Esophagus muscularis mucosa (tissue), 4 donors: ENCODE data around the gene MDFIC. TPM values are rescaled to one million over a fixed set of nuclear protein-coding genes. Genes with fewer than 3 reads are reported as not detected.
A peak's percentile ranks its signal among the peaks of the same experiment; 100 is the strongest.

Source experiments
- DNase-seq: peaks from one replicate; pipeline ENCODE4 v3.0.0-alpha.2; 2017; ENCODE audit errors: extremely low spot score
- H3K27ac ChIP-seq, 4 donors: fragments of 200-600 bp; sonication (generic); replicated peaks in 1 of 4; 1 replicate in 3 of 4; 2 replicates in 1 of 4; pipeline ENCODE4 v1.5.1; 2016 to 2019; ENCODE audit warnings: mild to moderate bottlenecking in 1 of 4
- H3K27me3 ChIP-seq, 4 donors: fragments of 200-600 bp; sonication (generic); one replicate each; pipeline versions ENCODE4 v1.5.1 to v1.6.0; 2016 to 2019
- H3K36me3 ChIP-seq, 4 donors: fragments of 200-600 bp; sonication (generic); one replicate each; pipeline ENCODE4 v1.5.1; 2016 to 2019
- H3K4me1 ChIP-seq, 4 donors: fragments of 200-600 bp; sonication (generic); one replicate each; pipeline ENCODE4 v1.5.1; 2016 to 2019
- H3K4me3 ChIP-seq, 4 donors: fragments of 200-600 bp; sonication (generic); 1 replicate in 2 of 4; 2 replicates in 2 of 4; pipeline ENCODE4 v1.5.1; 2016 to 2019; ENCODE audit warnings: mild to moderate bottlenecking in 4 of 4, moderate library complexity in 1 of 4
- H3K9me3 ChIP-seq, 4 donors: fragments of 200-600 bp; sonication (generic); 1 replicate in 3 of 4; 2 replicates in 1 of 4; pipeline ENCODE4 v1.5.1; 2016 to 2019
- CTCF ChIP-seq, 3 experiments: fragments of 200-600 bp in 2 of 3; fragments of 450-650 bp in 1 of 3; sonication (generic) in 2 of 3; IDR thresholded peaks; one replicate each; pipeline ENCODE4 v1.5.1; 2017 to 2019; ENCODE audit warnings: antibody characterized with exemption in 3 of 3, mild to moderate bottlenecking in 2 of 3, moderate library complexity in 1 of 3
- EP300 ChIP-seq: sonication (generic); formaldehyde crosslinking; IDR thresholded peaks from one replicate; pipeline ENCODE4 v1.6.1; 2017; ENCODE audit warnings: antibody characterized with exemption
- POLR2A ChIP-seq: fragments of 450-650 bp; IDR thresholded peaks from one replicate; pipeline ENCODE4 v1.6.1; 2017; ENCODE audit warnings: antibody characterized with exemption, moderate library complexity, mild to moderate bottlenecking, low read depth
- POLR2AphosphoS5 ChIP-seq, 2 donors: sonication (generic); formaldehyde crosslinking; IDR thresholded peaks; one replicate each; pipeline ENCODE4 v1.6.1; 2017; ENCODE audit warnings: antibody characterized with exemption in 2 of 2
- WGBS: methylation state at CpG from one replicate; pipeline ENCODE4 v1.1.5; 2018; 5-methylcytosine and 5-hydroxymethylcytosine counted together
- intact Hi-C: fragments of 100-400 bp; cut with DNase I; formaldehyde crosslinking; loops from one replicate; pipeline ENCODE4 v1.15.1; 2023
- total RNA-seq, 4 donors: library from RNA; depleted of rRNA; stranded (reverse); fragments of >200 nt; gene quantifications; one replicate each; pipeline versions ENCODE4 v1.1.0 to v1.2.1, GENCODE V29; 2016

The MDFIC gene
- total RNA-seq, 4 donors from 2014 or later, result 34.5 to 71.3 (median 36.5) TPM

- H3K27me3 ChIP-seq, result no peaks in the 10 kb centered on the region
- H3K4me3 ChIP-seq, result no peak overlapping the region
- DNase-seq, result no peak
- 84% methylated on average over 6 of the region's 6 CpGs for WGBS
- H3K27ac ChIP-seq, result no peak overlapping the region
- peaks cover 0 to 2% (median 0%) of the 10 kb centered on the region in 4 donors for H3K4me1 ChIP-seq
- H3K36me3 ChIP-seq, result no peaks in the 10 kb centered on the region
- H3K9me3 ChIP-seq, result no peaks in the 10 kb centered on the region
- TF ChIP-seq POLR2A (no peak), EP300 (no peak), POLR2AphosphoS5 (IDR thresholded peaks at IDR 0.05) (no peak), CTCF (IDR thresholded peaks at IDR 0.05) (no peak)
- intact Hi-C loops, result loop anchor here (10.0 kb wide), 1 partner anchor 362 kb away; no protein-coding TSS in a partner anchor
Measured at GRCh38 chr7:114916261-114916892, 5.5 kb upstream of the MDFIC start.

GRCh38 chr7:114917211-114917839 is 4.6 kb upstream of the MDFIC start:
- H3K27ac ChIP-seq, result no peak overlapping the region
- no peak overlapping the region for H3K4me3 ChIP-seq
- intact Hi-C loops, result loop anchor here (10.0 kb wide), 1 partner anchor 363 kb away; no protein-coding TSS in a partner anchor
- no peak for DNase-seq
- H3K27me3 ChIP-seq, result no peaks in the 10 kb centered on the region
- no peaks in the 10 kb centered on the region for H3K36me3 ChIP-seq
- 85% methylated on average over 4 of the region's 4 CpGs for whole genome bisulfite sequencing
- TF ChIP-seq CTCF (IDR thresholded peaks at IDR 0.05) (no peak), EP300 (no peak), POLR2AphosphoS5 (IDR thresholded peaks at IDR 0.05) (no peak), POLR2A (no peak)
- no peaks in the 10 kb centered on the region for H3K9me3 ChIP-seq
- H3K4me1 ChIP-seq, result peaks cover 0 to 10% (median 6%) of the 10 kb centered on the region in 4 donors

GRCh38 chr7:114919587-114919986 is 2.3 kb upstream of the MDFIC start:
- H3K27ac ChIP-seq, result no peak overlapping the region
- H3K4me3 ChIP-seq, result no peak overlapping the region
- no peaks in the 10 kb centered on the region for H3K9me3 ChIP-seq
- intact Hi-C loops, result loop anchor here (10.0 kb wide), 1 partner anchor 365 kb away; no protein-coding TSS in a partner anchor
- H3K27me3 ChIP-seq, result no peaks in the 10 kb centered on the region
- H3K36me3 ChIP-seq, result no peaks in the 10 kb centered on the region
- DNase-seq, result no peak
- H3K4me1 ChIP-seq, result peaks cover 12 to 23% (median 20%) of the 10 kb centered on the region in 4 donors
- WGBS, result 89% methylated on average over 3 of the region's 3 CpGs
- TF ChIP-seq POLR2A, result no peak
- no peak for TF ChIP-seq POLR2AphosphoS5 (IDR thresholded peaks at IDR 0.05)
- TF ChIP-seq CTCF (IDR thresholded peaks at IDR 0.05), result no peak
- no peak for TF ChIP-seq EP300

GRCh38 chr7:114921631-114922025 is 266 bp upstream of the MDFIC start:
- Histone ChIP-seq H3K4me3 (peak overlapping the region; percentile 75 to 91 (median 88)), H3K9me3 (no peaks in the 10 kb centered on the region), H3K4me1 (peaks cover 14 to 42% (median 39%) of the 10 kb centered on the region in 4 donors), H3K27ac (peak overlapping the region; percentile 86 to 96 (median 94)), H3K27me3 (no peaks in the 10 kb centered on the region), H3K36me3 (no peaks in the 10 kb centered on the region)
- 46% methylated on average over 14 of the region's 15 CpGs for WGBS
- intact Hi-C loops, result loop anchor here (5.0 kb wide), 1 partner anchor 86 kb away; no protein-coding TSS in a partner anchor
- DNase-seq, result no peak
- no peak for TF ChIP-seq CTCF (IDR thresholded peaks at IDR 0.05)
